NCI-H510A treated with DMSO at 0.1 percent for 48 hours (cell line): ENCODE measurements around the gene KDM4B.
A peak's percentile ranks its signal among the peaks of the same experiment; 100 is the strongest.
"Not testable (repeated sequence)": the region's sequence is repeated elsewhere in the genome, so short reads cannot be mapped to it uniquely, and the experiment has no call there.

Experiments
- DNase-seq: peaks from one replicate; lab custom pipeline; 2025; lab: John Stamatoyannopoulos, UW

Gene KDM4B

GRCh38 chr19:4968462-4969291 lies at the start of gene KDM4B:
KDM4B (plus strand) TSS chr19:4969113; CDS start chr19:5032891, 63,778 bp downstream.
- DNase-seq, result peak; percentile 100

GRCh38 chr19:4922530-4923275 lies 46.2 kb upstream of the KDM4B start:
- no peak for DNase-seq

- no peak for DNase-seq
Observed at GRCh38 chr19:4923276-4923747, 45.6 kb upstream of the KDM4B start.

GRCh38 chr19:4929186-4929585 lies 39.7 kb upstream of the KDM4B start:
- DNase-seq, result no peak

GRCh38 chr19:4930664-4931063 lies 38.2 kb upstream of the KDM4B start:
- DNase-seq, result no peak

- DNase-seq, result no peak
Observed at GRCh38 chr19:4932711-4933110, 36.2 kb upstream of the KDM4B start.

GRCh38 chr19:4933528-4933927 lies 35.4 kb upstream of the KDM4B start:
- no peak for DNase-seq

- DNase-seq, result no peak
Observed at GRCh38 chr19:4935444-4935843, 33.5 kb upstream of the KDM4B start.

- no peak for DNase-seq
Observed at GRCh38 chr19:4937060-4937459, 31.9 kb upstream of the KDM4B start.

- DNase-seq, result not testable (repeated sequence)
Observed at GRCh38 chr19:4938461-4938860, 30.5 kb upstream of the KDM4B start.

GRCh38 chr19:4939466-4939865 lies 29.4 kb upstream of the KDM4B start:
- no peak for DNase-seq

- not testable (repeated sequence) for DNase-seq
Observed at GRCh38 chr19:4941638-4942169, 27.2 kb upstream of the KDM4B start.

GRCh38 chr19:4950650-4951049 lies 18.3 kb upstream of the KDM4B start:
- DNase-seq, result not testable (repeated sequence)

GRCh38 chr19:4951656-4952055 lies 17.3 kb upstream of the KDM4B start:
- DNase-seq, result no peak

- no peak for DNase-seq
Observed at GRCh38 chr19:4952945-4953344, 16.0 kb upstream of the KDM4B start.

- not testable (repeated sequence) for DNase-seq
Observed at GRCh38 chr19:4954320-4955149, 14.4 kb upstream of the KDM4B start.

GRCh38 chr19:4955274-4955673 lies 13.6 kb upstream of the KDM4B start:
- no peak for DNase-seq

GRCh38 chr19:4957981-4958380 lies 10.9 kb upstream of the KDM4B start:
- no peak for DNase-seq

GRCh38 chr19:4962085-4962619 lies 6.8 kb upstream of the KDM4B start:
- no peak for DNase-seq

- no peak for DNase-seq
Observed at GRCh38 chr19:4965061-4965460, 3.9 kb upstream of the KDM4B start.

GRCh38 chr19:4966591-4966990 lies 2.3 kb upstream of the KDM4B start:
- no peak for DNase-seq
